ENCODE results near the gene FKBP15.
"Not testable (repeated sequence)": the region's sequence is repeated elsewhere in the genome, so short reads cannot be mapped to it uniquely, and the experiment has no call there.

FKBP15 gene

DNA sequence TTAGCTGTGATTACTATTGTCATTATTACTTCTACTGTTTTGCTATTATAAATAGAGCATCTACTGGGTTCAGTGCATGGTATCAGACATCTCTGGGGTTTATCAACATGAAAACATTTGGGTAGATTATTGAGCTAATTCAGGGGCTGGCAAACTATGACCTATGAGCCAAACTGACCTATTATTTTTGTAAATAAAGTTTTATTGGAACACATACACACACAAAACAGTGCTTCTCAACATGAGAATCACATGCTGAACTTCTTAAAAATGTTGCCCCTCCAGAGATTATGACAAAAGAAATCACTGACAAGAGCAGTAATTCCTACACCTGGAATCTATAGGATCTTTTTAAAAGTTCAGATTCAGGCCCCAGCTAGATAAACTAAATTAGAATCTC lies 39.9 kb downstream of the FKBP15 start:
- DNase-seq, result no peak

DNA sequence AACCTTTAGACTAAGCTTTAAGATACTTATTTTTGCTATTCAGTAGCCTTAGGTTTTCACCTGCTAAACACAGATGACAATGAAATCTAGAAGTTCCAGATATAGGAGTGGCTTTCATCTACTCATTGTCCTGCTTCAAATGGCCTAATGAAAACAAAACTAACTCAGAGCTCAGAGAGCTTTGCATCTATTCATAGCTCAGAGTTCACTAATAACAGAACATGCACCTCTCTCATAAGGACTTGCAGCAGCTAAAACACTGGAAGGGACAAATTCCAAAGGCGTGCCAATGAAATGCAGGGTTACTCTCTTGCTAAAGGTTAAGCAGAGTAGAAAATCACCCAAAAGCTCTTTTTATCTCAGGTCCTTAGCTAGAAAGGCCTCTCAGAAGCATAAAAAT lies 41.2 kb downstream of the FKBP15 start:
- no peak for DNase-seq

DNA sequence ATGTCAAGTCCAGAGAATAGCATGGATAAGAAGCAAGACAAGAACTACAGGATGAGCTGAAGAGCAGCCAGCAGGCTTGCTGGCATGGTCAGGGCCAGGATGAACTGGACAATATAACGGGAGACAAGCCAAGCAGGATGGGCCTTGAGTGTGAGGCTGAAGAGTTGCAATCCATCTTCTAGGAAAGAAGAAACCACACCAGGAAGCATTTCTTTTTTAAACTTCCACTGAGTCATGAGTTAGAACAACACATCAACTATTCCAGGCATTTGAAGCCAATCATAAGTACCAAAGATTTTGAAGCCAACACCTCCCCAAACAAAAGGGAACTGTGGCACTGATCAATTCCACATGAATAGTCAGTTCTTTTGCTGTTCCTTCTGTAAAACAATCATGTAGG lies 43.0 kb downstream of the FKBP15 start:
- DNase-seq, result no peak

DNA sequence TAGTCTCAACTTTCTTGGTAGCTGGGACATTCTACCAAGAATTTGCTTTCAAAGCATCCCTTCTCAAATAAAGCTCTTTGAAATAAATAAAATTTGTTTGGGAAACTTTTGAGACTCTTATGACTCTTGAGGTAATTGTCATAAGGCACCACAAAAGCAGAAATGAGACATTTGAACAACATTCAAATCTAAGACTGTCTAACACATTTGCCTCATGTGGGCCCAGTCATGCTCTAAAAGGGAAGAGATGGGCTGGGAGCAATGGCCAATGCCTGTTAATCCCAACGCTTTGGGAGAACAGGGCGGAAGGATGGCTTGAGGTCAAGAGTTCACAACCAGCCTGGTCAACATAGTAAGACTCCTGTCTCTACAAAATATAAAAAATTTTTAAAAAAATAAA lies 43.8 kb downstream of the FKBP15 start:
- no peak for DNase-seq

GRCh38 chr9:113176803-113177202 lies 44.3 kb downstream of the FKBP15 start:
- no peak for DNase-seq

DNA sequence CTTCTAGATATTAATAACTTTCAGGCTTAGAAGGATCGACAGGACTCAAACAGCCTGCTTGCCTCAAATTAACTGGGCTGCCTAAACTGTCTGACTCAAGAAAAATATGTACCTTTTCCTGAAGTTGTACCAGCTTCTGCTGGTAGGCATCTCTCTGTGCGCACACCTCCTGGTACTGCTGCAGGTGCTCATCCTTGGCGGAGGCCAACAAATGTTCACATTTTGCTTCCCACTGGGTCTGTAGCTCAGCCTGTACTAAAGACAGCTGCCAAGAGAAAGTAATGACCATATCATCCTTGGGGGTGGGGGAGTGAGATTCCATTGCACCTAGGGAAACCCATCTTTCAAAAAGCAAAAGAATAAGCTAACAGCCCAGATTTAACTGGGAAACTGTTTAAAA lies 47.7 kb downstream of the FKBP15 start:
- DNase-seq, result no peak

GRCh38 chr9:113168809-113169208 lies 52.3 kb downstream of the FKBP15 start:
- DNase-seq, result no peak

- no peak for DNase-seq
These were observed 55.0 kb downstream of the FKBP15 start for GRCh38 chr9:113166039-113166438.

DNA sequence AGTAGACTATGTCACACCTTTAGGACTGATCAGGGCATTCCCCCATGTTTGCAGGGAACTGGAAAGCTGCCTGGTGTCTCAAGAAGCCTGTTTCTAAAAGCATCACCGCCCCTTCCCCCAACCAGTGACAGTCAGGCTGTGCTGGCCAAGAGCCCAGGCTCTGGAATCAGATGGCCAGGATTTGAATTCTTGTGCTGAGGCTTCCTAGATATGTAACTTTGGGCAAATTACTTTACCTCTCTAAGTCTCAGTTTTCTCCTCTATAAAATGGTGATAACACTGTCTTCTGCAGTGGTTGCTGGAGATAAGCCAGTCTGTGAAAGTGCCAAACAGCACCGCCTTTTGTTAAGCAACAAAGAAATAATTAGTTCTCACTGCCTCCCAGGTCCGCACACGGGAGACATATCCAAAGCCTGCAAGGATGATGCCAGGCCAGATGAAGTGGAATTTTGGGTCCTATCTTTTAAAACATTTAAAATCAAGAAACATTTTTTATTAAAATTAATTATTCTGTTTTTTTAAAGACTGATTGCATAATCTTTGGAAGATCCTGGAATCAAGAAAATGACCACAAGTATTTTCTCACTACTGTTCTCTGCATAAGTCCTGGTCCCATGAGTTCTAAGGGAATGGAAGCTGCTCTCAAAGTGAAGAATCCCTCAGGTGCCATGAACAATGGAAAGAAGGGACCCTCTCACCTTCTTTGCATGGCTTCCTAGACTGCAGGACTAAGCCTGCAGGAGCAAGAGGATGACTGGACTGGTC lies 56.4 kb downstream of the FKBP15 start:
- DNase-seq, result no peak

GRCh38 chr9:113163001-113163400 lies 58.1 kb downstream of the FKBP15 start:
- DNase-seq, result no peak

DNA sequence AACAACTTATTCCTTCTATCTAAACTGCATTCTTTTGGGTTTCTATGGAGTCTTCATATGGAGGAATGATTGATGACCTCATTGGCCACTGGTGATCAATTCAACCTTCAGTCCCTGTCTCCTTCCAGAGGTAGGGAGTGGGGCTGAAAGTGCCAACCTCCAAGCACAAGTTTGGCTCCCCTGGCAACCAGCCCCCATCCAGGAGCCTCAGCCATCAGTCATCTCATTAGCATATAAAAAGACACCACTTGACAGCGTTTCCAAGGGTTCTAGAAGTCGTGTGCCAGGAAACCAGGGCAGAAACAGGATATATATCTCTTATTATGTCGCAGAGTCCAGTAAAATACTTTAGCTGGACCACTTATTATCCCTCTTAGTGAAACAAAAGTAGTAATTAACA lies 60.5 kb downstream of the FKBP15 start:
- no peak for DNase-seq

DNA sequence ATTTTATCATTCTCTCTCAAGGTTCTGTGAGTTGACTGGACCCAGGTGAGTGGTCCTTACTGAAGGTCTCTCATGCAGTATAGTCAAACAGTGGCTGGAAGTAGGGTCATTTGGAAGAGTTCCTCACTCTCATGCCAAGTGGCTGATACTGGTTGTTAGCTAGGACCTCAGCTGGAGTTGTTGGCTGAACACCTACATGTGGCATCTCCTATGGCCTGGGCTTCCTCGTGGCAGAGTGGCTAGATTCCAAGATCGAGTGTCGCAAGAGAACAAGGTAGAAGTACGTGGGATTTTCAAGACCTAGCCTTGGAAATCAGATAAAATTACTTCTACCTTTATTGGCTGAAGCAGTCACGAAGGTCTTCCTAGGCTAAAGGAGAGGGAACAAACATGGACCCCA lies 62.6 kb downstream of the FKBP15 start:
- no peak for DNase-seq

DNA sequence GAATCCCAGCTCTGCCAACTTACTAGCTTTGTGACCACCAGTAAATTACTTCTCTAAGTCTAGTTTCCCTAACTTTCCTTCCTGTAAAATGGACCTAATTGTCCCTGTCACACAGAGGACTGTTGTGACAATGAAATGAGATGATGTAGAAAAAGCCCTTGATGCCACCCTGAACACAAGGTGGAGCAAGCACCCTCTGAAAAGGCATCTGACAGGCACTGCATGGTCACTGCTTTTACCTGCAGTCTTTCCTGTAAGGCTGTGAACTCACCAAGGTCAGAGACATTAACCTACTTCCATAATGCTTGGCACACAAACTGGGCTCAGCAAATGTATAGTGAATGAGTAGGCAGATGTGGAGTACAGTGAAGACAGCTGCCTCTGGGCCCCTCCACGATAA lies 64.2 kb downstream of the FKBP15 start:
- no peak for DNase-seq

DNA sequence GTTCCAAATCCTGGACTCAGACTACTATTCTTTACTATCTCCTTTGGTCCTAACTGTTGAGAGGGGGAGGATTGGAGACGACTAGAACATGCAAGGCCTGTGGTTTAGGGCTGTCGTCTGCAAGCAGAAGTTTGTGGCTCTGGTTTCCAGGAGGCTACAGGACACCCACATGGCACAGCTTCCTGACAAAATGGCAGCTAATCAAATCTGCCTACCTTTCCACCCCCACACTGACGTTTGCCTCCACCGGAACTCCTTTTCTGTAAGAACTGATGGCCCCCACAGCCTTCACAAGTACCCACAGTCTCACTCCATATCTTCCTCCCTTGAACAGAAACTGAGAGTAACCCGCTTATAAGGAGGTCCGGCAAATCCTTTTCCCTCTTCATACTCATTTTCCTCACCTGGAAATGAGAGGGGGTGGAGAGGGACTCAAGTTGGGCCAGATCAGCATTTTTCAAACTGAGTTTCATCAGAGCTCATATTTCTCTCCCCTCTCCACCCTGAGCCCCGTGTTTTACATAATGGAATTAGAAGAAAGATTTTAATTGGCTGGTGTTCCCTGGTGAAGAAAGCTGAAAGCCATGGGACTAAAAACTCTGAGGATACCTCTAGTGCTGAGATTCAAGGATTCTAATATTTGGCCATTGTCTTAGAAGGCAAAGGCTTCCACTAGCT lies 65.0 kb downstream of the FKBP15 start:
- peak in 1 of 2 donors; percentile 81 for DNase-seq

DNA sequence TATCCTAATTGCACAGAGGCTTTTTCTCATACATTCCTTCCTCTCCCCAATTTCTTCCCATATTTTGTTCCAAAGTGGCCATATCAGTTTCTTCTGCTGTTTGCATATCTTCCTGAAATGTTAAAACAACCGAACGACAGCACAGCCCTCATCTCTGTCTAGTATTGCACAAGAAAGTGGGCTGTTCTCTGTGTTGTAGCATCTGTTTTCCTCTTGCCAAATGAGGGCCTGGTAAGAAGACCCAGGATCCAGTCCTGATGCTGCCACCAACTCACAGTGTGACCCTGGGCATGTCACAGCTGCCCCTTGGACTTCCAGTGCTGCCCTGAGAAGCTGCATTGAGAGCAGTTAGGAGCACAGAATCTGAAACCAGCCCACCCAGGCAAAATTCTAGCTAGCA lies 66.1 kb downstream of the FKBP15 start:
- no peak for DNase-seq

DNA sequence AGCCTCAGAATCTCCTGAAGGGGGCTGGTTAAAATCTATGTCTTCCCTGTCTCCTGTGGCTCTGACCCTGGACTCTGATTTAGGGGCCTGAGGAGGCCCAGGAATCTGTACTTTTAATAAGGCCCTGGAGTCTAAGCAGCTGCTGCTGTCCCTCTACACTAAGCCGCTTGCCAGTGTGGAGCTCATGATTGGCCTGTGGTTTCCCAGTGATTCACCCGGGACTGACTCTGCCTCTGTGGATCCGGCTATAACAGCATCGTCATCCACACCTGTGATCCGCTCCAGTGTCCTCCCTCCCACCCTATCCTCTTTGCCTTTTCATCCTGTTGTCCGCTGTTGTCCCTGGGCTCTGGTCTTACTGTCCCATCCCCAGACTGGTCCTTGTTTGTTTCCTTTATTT lies 66.6 kb downstream of the FKBP15 start:
- DNase-seq, result no peak

DNA sequence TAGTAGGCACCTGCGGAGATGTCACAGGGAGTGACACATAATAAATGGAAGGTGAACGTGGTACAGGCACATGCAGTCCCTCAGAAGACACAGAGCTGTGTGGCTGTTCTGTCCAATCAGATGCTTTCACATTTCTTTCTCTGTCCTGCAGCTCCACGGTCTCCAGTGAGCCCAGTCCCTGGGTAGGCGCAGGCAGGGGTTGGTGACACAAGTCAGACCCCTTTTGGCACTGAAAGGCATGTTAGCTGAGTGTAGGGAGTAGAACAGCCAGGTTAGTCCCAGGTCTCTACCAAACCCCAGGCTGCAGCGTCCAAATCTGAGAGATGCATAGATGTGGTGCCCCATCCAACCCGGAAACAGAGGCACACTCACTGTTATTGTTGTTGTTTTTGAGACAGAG lies 67.5 kb downstream of the FKBP15 start:
- DNase-seq, result no peak

- DNase-seq, result no peak
These were observed 68.4 kb downstream of the FKBP15 start for GRCh38 chr9:113152699-113153098.

- peak in 1 of 2 donors; percentile 18 for DNase-seq
These were observed 69.1 kb downstream of the FKBP15 start for GRCh38 chr9:113151696-113152630.

GRCh38 chr9:113150670-113151611 lies 70.1 kb downstream of the FKBP15 start, which contains the start of gene SLC31A2:
SLC31A2 (plus strand) TSS chr9:113151007; CDS start chr9:113151075, 68 bp downstream.
- peak; percentile 59 to 66 for DNase-seq

DNA sequence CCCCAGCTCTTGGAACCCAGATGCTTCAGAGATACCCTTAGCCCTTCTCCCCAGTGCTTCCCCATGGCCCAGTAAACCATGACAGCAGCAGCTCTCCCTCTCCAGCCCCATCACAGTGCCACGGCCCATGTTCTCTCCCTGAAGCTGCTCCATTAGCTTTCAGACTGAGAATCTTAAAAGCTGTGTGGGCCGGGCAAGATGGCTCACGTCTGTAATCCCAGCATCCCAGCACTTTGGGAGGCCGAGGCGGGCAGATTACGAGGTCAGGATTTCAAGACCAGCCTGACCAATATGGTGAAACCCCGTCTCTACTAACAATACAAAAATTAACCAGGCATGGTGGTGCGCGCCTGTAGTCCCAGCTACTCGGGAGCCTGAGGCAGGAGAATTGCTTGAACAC lies 71.5 kb downstream of the FKBP15 start:
- not testable (repeated sequence) for DNase-seq

Data from bone marrow (tissue), 2 donors.